Heart right ventricle (tissue), 16 donors: Measurements from ENCODE around the gene PPP1R15B. TPM values are rescaled to one million over a fixed set of nuclear protein-coding genes. Genes with fewer than 3 reads are reported as not detected.

Experiments
- ATAC-seq, 8 donors: fragments of 200-7000 bp; cut with Tn5 transposase; one replicate each; pipeline ENCODE4 v1.9.1; 2020; ENCODE audit warnings: mild to moderate bottlenecking in 8 of 8, moderate library complexity in 8 of 8, moderate number of reproducible peaks in 1 of 8
- DNase-seq, 2 donors: peaks; one replicate each; pipeline ENCODE4 v3.0.0-alpha.2; 2020
- H3K27ac ChIP-seq, 10 donors: fragments of 200-600 bp; sonication (generic) in 2 of 10; one replicate each; pipeline versions ENCODE4 v1.5.0 to v1.8.0; 2020 to 2022; ENCODE audit warnings: mild to moderate bottlenecking in 3 of 10
- H3K27me3 ChIP-seq, 7 donors: fragments of 200-600 bp; one replicate each; pipeline ENCODE4 v1.8.0; 2021 to 2022; ENCODE audit warnings: mild to moderate bottlenecking in 2 of 7
- H3K36me3 ChIP-seq, 9 donors: fragments of 200-600 bp; sonication (generic) in 1 of 9; one replicate each; pipeline versions ENCODE4 v1.5.0 to v1.8.0; 2020 to 2022; ENCODE audit warnings: mild to moderate bottlenecking in 2 of 9
- H3K4me1 ChIP-seq, 9 donors: fragments of 200-600 bp; sonication (generic) in 1 of 9; one replicate each; pipeline versions ENCODE4 v1.5.0 to v1.8.0; 2020 to 2022; ENCODE audit warnings: mild to moderate bottlenecking in 4 of 9
- H3K4me3 ChIP-seq, 10 donors: fragments of 200-600 bp; sonication (generic) in 2 of 10; one replicate each; pipeline versions ENCODE4 v1.5.0 to v1.8.0; 2020 to 2022; ENCODE audit warnings: mild to moderate bottlenecking in 7 of 10, moderate library complexity in 2 of 10
- H3K9me3 ChIP-seq, 11 donors: fragments of 200-600 bp in 10 of 11; sonication (generic) in 2 of 11; one replicate each; pipeline versions ENCODE4 v1.5.0 to v1.8.0; 2013 to 2022; ENCODE audit warnings: mild to moderate bottlenecking in 2 of 11, control low read depth in 1 of 11, moderate library complexity in 1 of 11
- WGBS, 2 donors: extraction: QIAGEN DNeasy Blood & Tissue Kit; methylation state at CpG; one replicate each; pipeline ENCODE4 v1.1.7; 2013; ENCODE audit warnings: inconsistent platforms in 1 of 2; 5-methylcytosine and 5-hydroxymethylcytosine counted together
- intact Hi-C, 10 donors: fragments of 100-400 bp; cut with DNase I; formaldehyde crosslinking; loops; one replicate each; pipeline versions ENCODE4 v1.11.1 to v1.14.2; 2022
- polyA plus RNA-seq, 2 donors: library from polyadenylated mRNA; stranded (reverse); fragments of 200-250 nt; gene quantifications; one replicate each; pipeline ENCODE4 v1.2.3, GENCODE V29; 2013
- total RNA-seq, 10 donors: library from RNA; stranded (reverse); fragmentation: NEBNext Ultra II Directional in 3 of 10; extraction: Animal tissue kit (Norgen Biotek cat#: 25700) in 3 of 10; gene quantifications; one replicate each; pipeline versions ENCODE4 v1.2.1 to v1.2.4, GENCODE V29; 2021 to 2023
- TF ChIP-seq, protein P1 (sequence below), 9 donors: fragments of 200-600 bp; sonication (generic) in 2 of 9; IDR thresholded peaks; one replicate each; pipeline versions ENCODE4 v1.5.0 to v1.8.0; 2021 to 2022; ENCODE audit warnings: antibody characterized with exemption in 9 of 9, mild to moderate bottlenecking in 5 of 9, moderate library complexity in 1 of 9
- donor health status: Arrhythmogenic right ventricular cardiomyopathy.
- donor health status: ischemic (EF 13 %, LVEDD 7.1; RV severe dilation, severe dysfunction).
- donor health status: healthy with polysubstance abuse.
- donor health status: DM: no; HTN: yes; CAD: no.
- donor health status: DM: no; HTN: no; CAD: no.
- donor health status: ischemic (EF 25% LVEDD 6.9; RV normal size, moderate dysfunction).
- donor health status: ischemic (EF 25% LVEDD 5.7; RV mildly dilated, moderate dysfunction).
- donor health status: healthy.
- donor health status: DM: yes; HTN: yes; CAD: no.
- donor health status: Ischemic cardiomyopathy.
- donor health status: ischemic (EF 35%, LVEDD 5.7; RV mildly dilated, moderate dysfunction).
- donor health status: nonischemic (EF 11% LVEDD 7.7; RV severe dilation, severe dysfunction).
- donor health status: DM: yes; HTN: yes; CAD: no.
- donor health status: PGD.
- donor health status: ischemic (EF 29% LVEDD 5.4; RV normal size, mild dysfunction).
- donor health status: nonischemic (EF 23%, LVEDD 6.1; RV moderate dilation, normal function).

PPP1R15B gene
- total and polyA plus RNA-seq, 12 donors = 8.4 to 47.3 (median 21.5) TPM

DNA sequence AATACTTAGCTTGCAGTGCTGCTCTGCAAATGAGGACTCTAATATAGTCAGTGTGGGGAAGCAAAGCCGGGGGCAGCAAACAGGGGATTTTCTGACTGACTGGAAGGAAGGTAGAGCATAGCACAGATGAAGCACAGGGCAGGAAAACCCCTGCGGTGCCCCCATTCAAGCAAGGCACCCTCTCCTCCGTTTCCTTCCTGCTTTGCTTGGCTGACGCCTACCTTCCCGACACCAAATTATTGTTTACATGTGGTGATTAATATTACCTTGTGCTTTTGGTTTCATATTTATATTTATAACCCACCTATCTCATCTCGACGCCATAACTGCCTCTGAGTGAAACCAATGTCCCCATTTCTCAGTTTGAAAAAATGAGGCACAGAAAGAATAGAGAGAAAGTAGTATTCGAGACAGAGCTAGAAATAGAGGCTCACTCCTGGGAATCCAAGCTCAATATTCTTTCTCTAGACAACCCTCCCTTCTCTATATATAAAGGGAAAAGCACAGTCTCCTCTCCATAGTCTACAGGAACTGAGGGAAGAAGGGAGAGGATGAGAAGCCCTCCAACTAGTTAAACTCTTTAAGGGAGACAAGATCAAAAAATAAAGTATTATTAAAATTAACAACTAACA is 41.6 kb upstream of the PPP1R15B start:
- H3K36me3 ChIP-seq = peaks cover 0 to 91% (median 25%) of the 10 kb centered on the region in 9 donors

DNA sequence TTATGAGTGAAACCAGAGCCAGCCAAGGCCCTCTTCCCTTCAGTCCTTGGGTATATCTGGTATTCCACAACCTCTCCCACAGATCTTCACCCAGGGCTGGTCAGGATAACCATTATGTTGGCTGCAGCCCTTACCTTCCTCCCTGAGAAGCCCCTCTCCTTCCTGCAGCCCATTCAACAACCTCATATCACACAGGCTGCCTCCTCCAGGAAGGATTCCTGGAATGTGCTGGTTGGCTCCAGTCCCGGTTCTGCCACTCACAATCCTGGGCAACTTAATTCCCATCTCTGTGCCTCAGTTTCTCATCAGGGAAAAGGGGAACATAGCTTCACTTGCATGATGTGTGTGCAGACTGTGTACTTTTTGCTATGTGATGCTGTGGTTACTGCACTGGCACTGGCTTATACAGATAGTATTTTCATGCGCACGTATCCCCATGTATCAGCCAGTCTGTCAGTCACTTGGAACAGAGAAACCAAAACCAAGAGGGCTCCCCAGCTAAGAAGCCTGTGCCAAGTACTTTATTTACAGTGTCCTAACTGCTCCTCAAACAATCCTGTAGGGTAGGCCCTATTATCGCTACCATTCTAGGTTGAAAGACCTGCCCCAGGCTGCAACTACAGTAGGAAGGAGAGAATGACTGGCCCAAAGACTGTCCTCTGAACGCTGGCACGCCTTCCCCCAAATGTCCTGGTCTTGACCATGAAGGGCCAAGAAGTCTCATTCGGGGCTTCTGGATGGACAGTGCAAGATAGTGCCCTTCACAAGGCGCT is 39.9 kb upstream of the PPP1R15B start:
- Histone ChIP-seq H3K9me3 (no peaks in the 10 kb centered on the region), H3K27me3 (no peaks in the 10 kb centered on the region), H3K36me3 (peaks cover 0 to 93% (median 14%) of the 10 kb centered on the region in 9 donors), H3K27ac (peak overlapping the region; percentile 77 to 91 (median 86)), H3K4me1 (peaks cover 23 to 96% (median 58%) of the 10 kb centered on the region in 9 donors), H3K4me3 (peak overlapping the region in 2 of 10 donors; percentile 37 to 41)
- TF ChIP-seq, protein P1, sequence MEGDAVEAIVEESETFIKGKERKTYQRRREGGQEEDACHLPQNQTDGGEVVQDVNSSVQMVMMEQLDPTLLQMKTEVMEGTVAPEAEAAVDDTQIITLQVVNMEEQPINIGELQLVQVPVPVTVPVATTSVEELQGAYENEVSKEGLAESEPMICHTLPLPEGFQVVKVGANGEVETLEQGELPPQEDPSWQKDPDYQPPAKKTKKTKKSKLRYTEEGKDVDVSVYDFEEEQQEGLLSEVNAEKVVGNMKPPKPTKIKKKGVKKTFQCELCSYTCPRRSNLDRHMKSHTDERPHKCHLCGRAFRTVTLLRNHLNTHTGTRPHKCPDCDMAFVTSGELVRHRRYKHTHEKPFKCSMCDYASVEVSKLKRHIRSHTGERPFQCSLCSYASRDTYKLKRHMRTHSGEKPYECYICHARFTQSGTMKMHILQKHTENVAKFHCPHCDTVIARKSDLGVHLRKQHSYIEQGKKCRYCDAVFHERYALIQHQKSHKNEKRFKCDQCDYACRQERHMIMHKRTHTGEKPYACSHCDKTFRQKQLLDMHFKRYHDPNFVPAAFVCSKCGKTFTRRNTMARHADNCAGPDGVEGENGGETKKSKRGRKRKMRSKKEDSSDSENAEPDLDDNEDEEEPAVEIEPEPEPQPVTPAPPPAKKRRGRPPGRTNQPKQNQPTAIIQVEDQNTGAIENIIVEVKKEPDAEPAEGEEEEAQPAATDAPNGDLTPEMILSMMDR (IDR thresholded peaks at IDR 0.05) = no peak
- WGBS, 2 donors = 67 to 73% methylated on average over 8 of the region's 8 CpGs
- DNase-seq (no peak), ATAC-seq (peak in 3 of 8 donors; percentile 2 to 8 (median 6))
- intact Hi-C loops = loop anchor here in 1 of 10 donors (2.0 kb wide), 1 partner anchor 43 kb away; the partner anchor contains the start of gene PIK3C2B

More for the DNA sequence above, 41.6 kb upstream of the PPP1R15B start:
- intact Hi-C loops = no loop called here
- H3K4me3 ChIP-seq = no peak overlapping the region
- 62 to 74% methylated on average over 8 of the region's 8 CpGs for WGBS, 2 donors
- H3K4me1 ChIP-seq = peaks cover 18 to 92% (median 58%) of the 10 kb centered on the region in 9 donors
- DNase-seq (no peak), ATAC-seq (peak in 1 of 8 donors; percentile 17)
- no peaks in the 10 kb centered on the region for H3K27me3 ChIP-seq
- TF ChIP-seq, protein P1 (IDR thresholded peaks at IDR 0.05) = no peak
- H3K27ac ChIP-seq = peak overlapping the region in 8 of 10 donors; percentile 17 to 89 (median 76)
- no peaks in the 10 kb centered on the region for H3K9me3 ChIP-seq

DNA sequence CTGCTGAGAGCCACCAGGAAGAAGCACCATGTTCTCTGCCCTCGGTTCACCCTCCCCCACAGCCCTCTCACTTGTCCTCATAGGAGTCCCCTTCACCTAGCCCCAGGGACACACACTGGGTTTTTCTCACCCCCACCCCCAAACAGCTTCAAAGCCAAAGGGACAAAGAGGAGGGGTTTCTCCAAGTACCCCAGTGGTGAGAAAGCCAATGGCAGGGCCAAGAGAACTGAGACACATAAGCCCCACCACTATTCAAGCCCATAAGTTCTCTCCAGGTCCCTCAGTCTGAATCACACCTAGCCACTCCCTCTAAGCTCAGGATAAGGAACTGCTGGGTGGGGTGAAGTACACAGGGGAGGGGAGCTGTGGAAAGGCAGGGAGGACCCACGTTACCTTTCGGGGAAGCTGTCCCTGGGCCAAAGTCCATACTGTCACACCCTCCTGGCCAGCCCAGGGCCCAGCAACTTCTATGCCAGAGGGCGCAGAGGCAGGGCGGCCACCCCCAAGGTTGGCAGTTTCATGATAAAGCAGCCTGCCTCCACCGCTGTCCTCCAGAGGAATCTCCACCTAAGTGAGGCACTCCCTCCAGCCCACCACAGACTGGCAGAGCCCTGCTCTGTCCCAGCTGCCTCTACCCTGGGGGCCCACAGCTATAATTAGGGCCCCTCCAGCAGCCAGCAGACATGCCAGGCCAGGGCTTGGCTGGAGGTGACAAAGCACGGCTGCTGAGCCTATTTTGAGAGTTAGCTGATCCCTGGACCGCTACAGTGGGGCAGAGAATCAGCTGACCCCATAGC is 39.0 kb upstream of the PPP1R15B start:
- Histone ChIP-seq H3K36me3 (peaks cover 0 to 93% (median 20%) of the 10 kb centered on the region in 9 donors), H3K4me3 (peak overlapping the region in 8 of 10 donors; percentile 13 to 41 (median 34)), H3K27ac (peak overlapping the region; percentile 77 to 91 (median 86)), H3K27me3 (no peaks in the 10 kb centered on the region), H3K4me1 (peaks cover 30 to 96% (median 58%) of the 10 kb centered on the region in 9 donors), H3K9me3 (no peaks in the 10 kb centered on the region)
- TF ChIP-seq, protein P1 (IDR thresholded peaks at IDR 0.05) = no peak
- WGBS, 2 donors = 39 to 58% methylated on average over 8 of the region's 8 CpGs
- intact Hi-C loops = loop anchor here in 1 of 10 donors (2.0 kb wide), 1 partner anchor 44 kb away; the partner anchor contains the start of gene PIK3C2B
- DNase-seq (peak; percentile 55 to 63), ATAC-seq (peak; percentile 73 to 90 (median 82))
